CD14-positive monocyte (primary cell): ENCODE data around the gene MYBPC2. TPM values are rescaled to one million over a fixed set of nuclear protein-coding genes. Genes with fewer than 3 reads are reported as not detected.
A peak's percentile ranks its signal among the peaks of the same experiment; 100 is the strongest.

Experiments used
- DNase-seq, 3 donors: peaks; one replicate each; pipeline ENCODE4 v3.0.0-alpha.2; 2011 to 2022
- H2AFZ ChIP-seq: 2 replicates; pipeline ENCODE4 v1.6.0; 2012; ENCODE audit warnings: mild to moderate bottlenecking, low read depth, low read length, inconsistent platforms; ENCODE audit not compliant: insufficient read depth, poor library complexity, severe bottlenecking
- H3K27ac ChIP-seq, 2 donors: 1 replicate in 1 of 2; 2 replicates in 1 of 2; pipeline ENCODE4 v1.5.1; 2012 to 2013; ENCODE audit warnings: low read length in 2 of 2, control low read depth in 1 of 2, inconsistent platforms in 1 of 2, low read depth in 1 of 2, mild to moderate bottlenecking in 1 of 2
- H3K27me3 ChIP-seq, 2 donors: one replicate each; pipeline versions ENCODE4 v1.6.0 to v1.6.1; 2011 to 2013; ENCODE audit warnings: low read length in 2 of 2; ENCODE audit not compliant: control insufficient read depth in 2 of 2, insufficient read depth in 2 of 2
- H3K36me3 ChIP-seq, 2 donors: replicated peaks in 1 of 2; 1 replicate in 1 of 2; 2 replicates in 1 of 2; pipeline versions ENCODE4 v1.5.1 to v1.6.1; 2012 to 2013; ENCODE audit warnings: low read length in 2 of 2, control low read depth in 1 of 2, inconsistent platforms in 1 of 2, mild to moderate bottlenecking in 1 of 2; ENCODE audit not compliant: insufficient read depth in 2 of 2, control insufficient read depth in 1 of 2
- H3K4me1 ChIP-seq, 2 donors: 1 replicate in 1 of 2; 2 replicates in 1 of 2; pipeline versions ENCODE4 v1.5.1 to v1.6.1; 2012 to 2013; ENCODE audit warnings: low read length in 2 of 2, control low read depth in 1 of 2, inconsistent platforms in 1 of 2, mild to moderate bottlenecking in 1 of 2, moderate library complexity in 1 of 2; ENCODE audit not compliant: insufficient read depth in 2 of 2, control insufficient read depth in 1 of 2
- H3K4me2 ChIP-seq: replicated peaks from 2 replicates; pipeline ENCODE3; 2012; ENCODE audit warnings: low read length, moderate library complexity, mild to moderate bottlenecking; ENCODE audit not compliant: poor library complexity, severe bottlenecking; ENCODE audit errors: extremely low read depth
- H3K4me3 ChIP-seq, 3 experiments: fragments of 200-600 bp in 1 of 3; sonication (generic) in 1 of 3; replicated peaks in 1 of 3; 1 replicate in 2 of 3; 2 replicates in 1 of 3; pipeline ENCODE4 v1.5.1; 2011 to 2013; ENCODE audit warnings: low read length in 3 of 3, mild to moderate bottlenecking in 3 of 3, control low read depth in 2 of 3, low read depth in 2 of 3, inconsistent platforms in 1 of 3, moderate library complexity in 1 of 3
- H3K79me2 ChIP-seq: 2 replicates; pipeline ENCODE4 v1.6.0; 2012; ENCODE audit warnings: mild to moderate bottlenecking, control low read depth, inconsistent platforms, low read length, moderate library complexity; ENCODE audit not compliant: insufficient read depth
- H3K9ac ChIP-seq: 2 replicates; pipeline ENCODE4 v1.6.0; 2017; ENCODE audit warnings: low read length, mild to moderate bottlenecking; ENCODE audit not compliant: insufficient read depth, poor library complexity, severe bottlenecking
- H3K9me3 ChIP-seq, 2 donors: replicated peaks in 1 of 2; 1 replicate in 1 of 2; 2 replicates in 1 of 2; pipeline versions ENCODE4 v1.5.1 to v1.6.1; 2012 to 2013; ENCODE audit warnings: low read length in 2 of 2, control low read depth in 1 of 2; ENCODE audit not compliant: control insufficient read depth in 1 of 2, insufficient read depth in 1 of 2
- H4K20me1 ChIP-seq: 2 replicates; pipeline ENCODE4 v1.6.0; 2012; ENCODE audit warnings: mild to moderate bottlenecking, low read length, control low read depth, moderate library complexity; ENCODE audit not compliant: insufficient read depth
- H3K27ac Mint-ChIP-seq, 7 donors: one replicate each; pipeline ENCODE4 v1.8.0; 2020; ENCODE audit warnings: mild to moderate bottlenecking in 7 of 7, mixed read lengths in 7 of 7, moderate library complexity in 6 of 7, inconsistent platforms in 2 of 7
- H3K27me3 Mint-ChIP-seq, 3 donors: one replicate each; pipeline ENCODE4 v1.8.0; 2021 to 2022; ENCODE audit warnings: low read depth in 3 of 3, mild to moderate bottlenecking in 3 of 3, mixed read lengths in 3 of 3, moderate library complexity in 3 of 3, inconsistent platforms in 1 of 3
- H3K36me3 Mint-ChIP-seq, 2 donors: one replicate each; pipeline ENCODE4 v1.8.0; 2020; ENCODE audit warnings: mixed read lengths in 2 of 2, inconsistent platforms in 1 of 2, mild to moderate bottlenecking in 1 of 2
- H3K4me1 Mint-ChIP-seq: one replicate; pipeline ENCODE4 v1.8.0; 2020; ENCODE audit warnings: mild to moderate bottlenecking, mixed read lengths
- H3K4me3 Mint-ChIP-seq, 2 donors: one replicate each; pipeline ENCODE4 v1.8.0; 2020; ENCODE audit warnings: mild to moderate bottlenecking in 2 of 2, mixed read lengths in 2 of 2, moderate library complexity in 1 of 2
- H3K9me3 Mint-ChIP-seq, 7 donors: one replicate each; pipeline ENCODE4 v1.8.0; 2020 to 2022; ENCODE audit warnings: mixed read lengths in 7 of 7, mild to moderate bottlenecking in 6 of 7, moderate library complexity in 6 of 7, inconsistent platforms in 2 of 7
- CTCF ChIP-seq: fragments of 200-600 bp; IDR thresholded peaks from one replicate; pipeline ENCODE4 v1.8.0; 2022; ENCODE audit warnings: antibody characterized with exemption, mild to moderate bottlenecking
- WGBS: methylation state at CpG from one replicate; pipeline ENCODE4 v1.1.5; 2013; ENCODE audit warnings: missing lambda C conversion rate; ENCODE audit not compliant: insufficient coverage; 5-methylcytosine and 5-hydroxymethylcytosine counted together
- intact Hi-C, 2 donors: fragments of 100-400 bp; cut with micrococcal nuclease; formaldehyde crosslinking; loops; one replicate each; pipeline versions ENCODE4 v1.15.0 to v1.15.1; 2023
- polyA minus RNA-seq: library from RNA; depleted of rRNA, polyadenylated mRNA; stranded (reverse); fragments of >200 nt; gene quantifications from 2 replicates; pipeline ENCODE4 v1.2.3, GENCODE V29; 2012
- polyA plus RNA-seq, 3 donors: library from polyadenylated mRNA; depleted of rRNA in 1 of 3; unstranded in 2 of 3; stranded (reverse) in 1 of 3; fragments of 300-500 nt in 2 of 3; fragments of >200 nt in 1 of 3; fragmentation: Illumina TruSeq in 2 of 3; gene quantifications; 1 replicate in 2 of 3; 2 replicates in 1 of 3; pipeline ENCODE4 v1.2.3, GENCODE V29; 2012 to 2021
- total RNA-seq, 12 experiments: library from RNA in 1 of 12; stranded (reverse) in 1 of 12; fragments of 120-200 nt in 1 of 12; gene quantifications; one replicate each; pipeline ENCODE4 v1.2.4 and lab custom pipeline; 2013 to 2026; ENCODE audit warnings: mixed read lengths in 6 of 12, inconsistent platforms in 1 of 12

MYBPC2 gene
- total RNA-seq (2013) = 0.02 TPM
- polyA plus RNA-seq (not detected), polyA minus RNA-seq (not detected in 2 replicates), total RNA-seq (lab: John Stamatoyannopoulos, UW) (0 to 1.4 (median 0.13) reads per million in 11 experiments)

GRCh38 chr19:50432221-50433028, at the start of gene MYBPC2:
Gene MYBPC2, plus strand, starts transcription at chr19:50432892. Its CDS starts 62 bp downstream, at chr19:50432954.
- H3K36me3 ChIP-seq = no peaks in the 10 kb centered on the region
- intact Hi-C loops = loop anchor here in 1 of 2 donors (5.0 kb wide), 1 partner anchor 45 kb away; no protein-coding TSS in a partner anchor
- no peaks in the 10 kb centered on the region for H3K36me3 Mint-ChIP-seq
- DNase-seq = peak in 1 of 3 donors; percentile 24
- peak within 1 kb of the TSS; percentile 83 for H3K4me2 ChIP-seq
- H3K27me3 ChIP-seq = peaks cover 0 to 10% of the 10 kb centered on the region in 2 donors
- no peaks in the 10 kb centered on the region for H3K79me2 ChIP-seq
- H3K9me3 ChIP-seq = no peaks in the 10 kb centered on the region
- peak within 1 kb of the TSS; percentile 53 to 65 (median 55) for H3K4me3 ChIP-seq
- no peak for TF ChIP-seq CTCF
- WGBS = 2% methylated on average over 35 of the region's 40 CpGs
- peak within 1 kb of the TSS; percentile 82 to 96 for H3K4me3 Mint-ChIP-seq
- peak within 1 kb of the TSS; percentile 94 to 98 (median 96) for H3K27ac Mint-ChIP-seq
- peak within 1 kb of the TSS; percentile 83 for H2AFZ ChIP-seq
- no peaks in the 10 kb centered on the region for H3K9me3 Mint-ChIP-seq
- peak within 1 kb of the TSS; percentile 71 for H3K27ac ChIP-seq
- H3K27me3 Mint-ChIP-seq = peaks cover 14 to 32% (median 31%) of the 10 kb centered on the region in 3 donors
- no peaks in the 10 kb centered on the region for H4K20me1 ChIP-seq
- H3K9ac ChIP-seq = peak within 1 kb of the TSS; percentile 52
- peaks cover 27 to 36% of the 10 kb centered on the region in 2 donors for H3K4me1 ChIP-seq
- peaks cover 29% of the 10 kb centered on the region for H3K4me1 Mint-ChIP-seq

GRCh38 chr19:50383001-50383851, 49.5 kb upstream of the MYBPC2 start:
- Mint-ChIP-seq H3K4me3 (peak overlapping the region; percentile 82 to 95), H3K4me1 (peaks cover 49% of the 10 kb centered on the region), H3K36me3 (peaks cover 38 to 44% of the 10 kb centered on the region in 2 donors), H3K27ac (peak overlapping the region; percentile 90 to 98 (median 96)), H3K9me3 (peaks cover 0 to 4% (median 0%) of the 10 kb centered on the region in 7 donors), H3K27me3 (peaks cover 0 to 5% (median 3%) of the 10 kb centered on the region in 3 donors)
- Histone ChIP-seq H3K9ac (peak overlapping the region; percentile 61), H3K4me2 (peak overlapping the region; percentile 99), H2AFZ (no peak overlapping the region), H3K36me3 (peaks cover 46 to 47% of the 10 kb centered on the region in 2 donors), H3K4me3 (peak overlapping the region; percentile 27 to 86 (median 28)), H3K4me1 (peaks cover 47 to 58% of the 10 kb centered on the region in 2 donors), H3K79me2 (peaks cover 39% of the 10 kb centered on the region), H3K9me3 (no peaks in the 10 kb centered on the region), H3K27me3 (no peaks in the 10 kb centered on the region), H4K20me1 (peaks cover 55% of the 10 kb centered on the region), H3K27ac (peak overlapping the region; percentile 61 to 64)
- intact Hi-C loops = loop anchor here in 1 of 2 donors (5.0 kb wide), 1 partner anchor 129 kb away; the partner anchor contains the start of genes ASPDH and JOSD2
- TF ChIP-seq CTCF = no peak
- WGBS = 64% methylated on average over 15 of the region's 21 CpGs
- no peak for DNase-seq
